UCSD-AML1 (cell line): ENCODE results near the gene ATP2C1.

ENCODE experiments used
- DNase-seq: peaks from one replicate; lab custom pipeline; 2025; ENCODE audit not compliant: unreplicated experiment; lab: John Stamatoyannopoulos, UW

ATP2C1 gene

GRCh38 chr3:131036200-131036816, 142.4 kb downstream of the ATP2C1 start:
- DNase-seq, result no peak

DNA sequence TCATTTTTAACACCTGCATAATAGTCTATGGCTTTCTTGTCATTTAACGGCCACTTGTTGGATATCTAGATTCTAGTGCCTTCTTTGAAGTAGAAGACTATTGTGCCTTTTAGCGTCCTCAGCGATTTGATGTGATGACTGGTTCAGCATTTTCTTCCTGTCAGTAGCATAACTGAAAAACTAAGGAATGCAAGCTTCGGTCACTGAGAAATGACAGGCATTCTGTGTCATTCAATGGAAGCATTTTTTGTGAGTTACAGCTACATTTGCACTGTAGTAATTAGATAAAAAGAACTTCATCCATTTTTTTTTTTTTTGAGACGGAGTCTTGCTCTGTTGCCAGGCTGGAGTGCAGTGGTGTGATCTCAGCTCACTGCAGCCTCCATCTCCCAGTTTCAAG, 143.1 kb downstream of the ATP2C1 start:
- DNase-seq, result no peak

GRCh38 chr3:131038326-131038725, 144.4 kb downstream of the ATP2C1 start:
- no peak for DNase-seq

DNA sequence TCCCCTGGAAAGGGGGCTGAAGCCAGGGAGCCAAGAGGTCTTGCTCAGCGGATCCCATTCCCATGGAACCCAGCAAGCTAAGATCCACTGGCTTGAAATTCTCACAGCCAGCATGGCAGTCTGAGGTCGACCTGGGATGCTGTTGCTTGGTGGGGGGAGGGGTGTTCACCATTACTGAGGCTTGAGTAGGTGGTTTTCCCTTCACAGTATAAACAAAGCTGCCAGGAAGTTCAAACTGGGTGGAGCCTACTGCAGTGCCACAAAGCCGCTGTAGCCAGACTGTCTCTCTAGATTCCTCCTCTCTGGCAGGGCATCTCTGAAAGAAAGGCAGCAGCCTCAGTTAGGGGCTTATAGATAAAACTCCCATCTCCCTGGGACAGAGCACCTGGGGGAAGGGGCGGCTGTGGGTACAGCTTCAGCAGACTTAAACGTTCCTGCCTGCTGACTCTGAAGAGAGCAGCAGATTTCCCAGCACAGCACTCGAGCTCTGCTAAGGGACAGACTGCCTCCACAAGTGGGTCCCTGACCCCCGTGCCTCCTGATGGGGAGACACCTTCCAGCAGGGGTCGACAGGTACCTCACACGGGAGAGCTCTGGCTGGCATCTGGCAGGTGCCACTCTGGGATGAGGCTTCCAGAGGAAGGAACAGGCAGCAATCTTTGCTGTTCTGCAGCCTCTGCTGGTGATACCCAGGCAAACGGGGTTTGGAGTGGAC, 148.5 kb downstream of the ATP2C1 start:
- peak; percentile 49 for DNase-seq

DNA sequence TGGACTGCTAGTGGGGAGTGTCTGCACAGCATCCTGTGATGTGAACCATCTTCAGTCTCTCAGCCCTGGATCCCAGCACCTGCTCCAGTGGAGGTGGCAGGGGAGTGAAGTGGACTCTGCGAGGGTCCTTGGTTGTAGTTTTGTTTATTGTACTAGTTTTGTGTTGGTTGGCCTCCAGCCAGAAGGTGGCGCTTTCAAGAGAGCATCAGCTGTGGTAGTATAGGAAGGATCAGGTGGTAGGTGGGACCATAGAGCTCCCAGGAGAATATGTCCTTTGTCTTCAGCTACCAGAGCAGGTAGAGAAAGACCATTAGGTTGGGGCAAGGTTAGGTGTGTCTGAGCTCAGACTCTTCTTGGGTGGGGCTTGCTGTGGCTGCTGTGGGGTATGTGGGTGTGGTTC, 153.7 kb downstream of the ATP2C1 start:
- no peak for DNase-seq

GRCh38 chr3:131048030-131048429, 154.1 kb downstream of the ATP2C1 start:
- DNase-seq, result no peak

DNA sequence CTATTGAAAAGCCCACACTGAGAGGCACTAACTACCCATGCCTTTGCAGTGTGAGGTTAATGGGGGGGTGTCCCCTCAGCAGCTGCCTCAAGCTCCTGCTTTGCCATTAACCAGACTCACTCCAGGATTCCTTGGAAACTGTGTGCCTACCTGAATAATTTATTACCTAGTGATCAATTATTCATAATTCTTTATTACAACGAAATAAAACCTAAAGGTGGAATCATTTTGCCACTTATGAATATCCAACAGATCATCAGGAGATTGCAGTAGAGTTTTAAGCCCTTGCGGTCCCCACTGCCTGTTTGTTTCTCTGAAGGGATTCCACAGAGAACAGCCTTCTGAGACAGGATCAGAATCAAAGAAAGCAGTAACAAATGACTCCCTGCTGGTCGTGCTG, 156.1 kb downstream of the ATP2C1 start:
- no peak for DNase-seq

- no peak for DNase-seq
Observed at GRCh38 chr3:131053043-131053859, 159.4 kb downstream of the ATP2C1 start.
